NCI-H2107 (cell line): ENCODE data around the gene ADARB2.
A peak's percentile ranks its signal among the peaks of the same experiment; 100 is the strongest.

Source experiments
- DNase-seq: peaks from one replicate; lab custom pipeline; 2025; lab: John Stamatoyannopoulos, UW

ADARB2 gene

DNA sequence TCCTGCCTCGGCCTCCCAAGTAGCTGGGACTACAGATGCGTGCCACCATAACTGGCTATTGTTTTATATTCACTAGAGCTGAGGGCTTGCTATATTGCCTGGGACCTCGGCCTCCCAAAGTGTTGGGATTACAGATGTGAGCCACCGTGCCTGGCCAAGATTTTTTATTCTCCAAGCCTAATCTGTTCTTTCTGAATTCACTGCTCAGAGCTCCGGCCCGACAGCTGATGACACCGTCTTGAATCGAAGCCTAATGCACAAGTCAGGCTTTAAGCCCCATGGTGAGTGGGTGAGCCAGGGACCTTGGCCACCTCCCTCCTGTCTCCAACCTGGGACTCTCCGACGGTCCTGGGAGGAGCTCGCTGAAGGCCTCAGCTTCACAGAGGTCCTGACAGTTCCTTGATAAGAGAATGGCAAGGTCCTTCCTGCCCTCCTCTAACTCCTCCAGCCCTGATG, 342.3 kb downstream of the ADARB2 start:
- DNase-seq, result no peak

DNA sequence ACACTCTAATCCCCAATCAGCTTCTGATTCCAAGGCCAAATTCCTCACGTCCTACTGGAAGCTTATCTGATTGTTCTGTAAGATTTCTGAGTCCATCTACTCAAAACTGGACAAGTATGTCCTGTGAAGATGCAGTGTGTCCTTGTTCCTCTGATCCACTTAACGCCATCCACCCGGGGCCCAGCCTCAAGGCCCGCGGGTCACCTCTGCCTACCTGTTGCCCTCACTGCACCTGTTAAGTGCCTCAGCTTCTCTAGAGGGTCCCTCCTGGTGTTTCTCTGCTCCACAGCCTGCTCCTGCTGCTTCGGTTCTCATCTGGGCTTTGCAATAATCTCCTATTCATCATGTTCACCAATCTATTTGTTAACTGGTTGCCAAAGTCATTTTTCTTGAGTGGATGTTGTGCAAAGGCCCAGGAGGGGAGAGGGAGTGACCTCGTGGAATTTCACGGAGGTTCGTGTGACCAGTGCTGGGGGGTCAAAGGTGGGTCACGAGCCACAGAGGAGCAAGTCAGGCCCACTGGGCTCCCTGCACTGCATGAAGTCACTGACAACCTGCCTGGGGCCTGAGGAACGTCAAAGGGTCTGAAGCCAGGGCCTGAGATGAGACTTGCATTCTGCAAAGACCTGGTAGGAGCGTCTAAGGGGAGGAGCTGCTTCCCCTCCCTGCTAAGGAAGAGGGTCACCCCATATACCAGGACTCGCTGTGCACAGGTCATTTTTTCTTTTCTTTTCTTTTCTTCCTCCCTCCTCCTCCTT, 343.0 kb downstream of the ADARB2 start:
- no peak for DNase-seq

DNA sequence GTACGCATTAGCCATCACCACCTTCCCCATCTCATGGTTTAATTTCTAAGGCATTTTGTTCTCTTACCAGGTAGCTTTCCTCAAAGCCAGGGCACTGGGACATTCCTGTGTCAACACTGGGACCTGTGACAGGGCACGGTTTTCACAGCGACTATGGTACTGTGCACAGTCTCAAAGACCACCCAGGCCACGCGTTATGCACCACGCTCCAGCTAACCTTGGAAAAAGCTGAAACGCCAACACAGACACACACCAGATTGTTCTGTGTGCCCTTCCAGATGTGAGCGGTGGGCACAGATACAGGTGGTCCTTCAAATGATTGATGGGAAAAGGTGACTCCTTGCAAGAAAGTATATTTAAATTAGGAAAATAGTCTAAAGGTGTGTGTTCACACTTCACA, 343.8 kb downstream of the ADARB2 start:
- DNase-seq, result no peak

DNA sequence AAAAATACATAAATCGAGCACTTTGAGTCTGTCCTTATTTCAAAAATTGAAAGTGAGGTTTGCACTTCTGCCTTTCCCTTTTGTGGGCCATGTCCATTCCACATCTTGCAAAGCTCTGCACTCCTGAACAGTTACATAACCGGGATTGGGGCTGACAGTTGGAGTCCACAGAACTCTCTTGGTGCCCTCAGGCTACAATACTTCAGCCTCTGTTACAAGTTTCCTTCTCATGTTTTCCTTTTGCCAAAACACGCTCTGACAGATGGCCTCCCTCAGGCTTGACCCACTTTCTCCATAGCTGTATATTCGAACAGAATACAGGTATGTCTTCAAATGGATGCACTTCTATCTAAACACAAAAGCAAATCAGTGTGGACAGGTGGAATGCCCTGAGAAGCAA, 345.2 kb downstream of the ADARB2 start:
- no peak for DNase-seq

DNA sequence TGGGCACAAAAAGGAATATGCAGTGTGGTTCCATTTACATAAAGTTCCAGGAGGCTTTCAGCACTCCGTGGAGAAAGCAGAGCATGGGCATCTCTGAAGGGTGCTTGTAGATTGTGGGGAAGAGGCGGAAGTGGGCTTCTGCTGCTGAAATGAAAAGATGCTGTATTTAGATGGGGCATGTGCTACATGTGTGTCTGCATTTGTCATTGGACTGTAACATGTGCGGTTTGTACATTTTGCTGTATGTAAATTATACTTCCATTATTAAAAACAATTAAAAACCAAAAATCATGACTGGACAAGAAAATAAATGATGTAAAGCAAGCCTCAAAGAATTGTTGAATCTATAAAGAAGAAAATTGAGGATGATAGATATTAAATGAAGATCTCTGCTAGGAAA, 347.1 kb downstream of the ADARB2 start:
- no peak for DNase-seq

DNA sequence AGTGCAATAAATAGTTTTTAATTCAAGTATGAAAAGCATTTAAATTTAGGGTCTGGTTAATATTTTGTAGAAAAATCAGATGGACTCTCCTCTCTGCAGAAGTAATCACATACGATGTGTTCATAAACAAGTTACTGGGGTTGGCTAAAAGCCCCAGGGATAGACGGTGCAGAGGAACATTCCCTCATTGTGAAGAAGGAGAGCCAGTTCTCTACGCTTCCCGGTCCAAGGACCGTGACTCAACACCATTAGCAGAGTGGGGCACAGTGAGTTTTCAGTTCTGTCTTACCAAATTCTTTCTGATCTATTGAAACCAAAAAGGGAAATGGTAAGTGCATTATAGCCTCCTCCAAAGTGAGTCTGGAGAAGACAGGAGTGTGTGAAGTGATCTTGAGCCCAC, 353.3 kb downstream of the ADARB2 start:
- DNase-seq, result no peak

DNA sequence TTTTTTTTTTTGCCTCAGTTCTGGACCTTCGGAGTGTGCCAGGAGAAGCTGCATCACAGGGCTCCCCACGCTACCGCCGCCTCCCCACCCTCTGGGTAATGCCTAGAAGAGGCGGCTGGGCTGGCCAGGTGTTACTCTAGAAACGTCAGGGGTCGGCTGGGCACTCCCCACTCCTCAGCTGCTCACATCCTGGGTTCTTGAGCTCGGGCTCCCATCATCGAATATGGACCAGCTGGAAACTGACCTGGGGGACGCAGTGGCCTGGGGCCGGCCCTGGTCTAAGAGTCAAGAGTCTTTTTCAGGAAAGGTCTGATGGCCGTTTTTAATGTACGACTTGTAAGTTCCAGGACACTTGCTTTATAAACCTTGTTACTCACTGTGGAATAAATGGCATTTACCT, 354.6 kb downstream of the ADARB2 start:
- no peak for DNase-seq

DNA sequence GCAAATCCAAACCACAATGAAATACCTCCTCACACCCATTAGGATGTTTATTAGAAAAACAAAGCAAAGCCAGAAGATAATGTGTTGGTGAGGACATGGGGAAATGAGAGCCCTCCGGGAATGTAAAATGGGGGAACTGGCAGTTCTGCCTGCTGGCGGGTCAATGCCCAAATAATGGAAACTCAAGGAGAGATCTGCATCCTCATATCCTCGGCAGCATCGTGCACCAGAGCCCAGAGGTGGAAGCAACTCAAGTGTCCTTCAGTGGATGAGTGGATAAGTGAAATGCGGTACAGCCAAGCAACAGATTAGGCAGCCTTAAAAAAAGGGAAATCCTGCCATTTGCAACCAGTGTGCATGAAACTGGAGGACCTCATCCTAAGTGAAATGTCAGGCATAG, 356.0 kb downstream of the ADARB2 start:
- DNase-seq, result peak; percentile 4

DNA sequence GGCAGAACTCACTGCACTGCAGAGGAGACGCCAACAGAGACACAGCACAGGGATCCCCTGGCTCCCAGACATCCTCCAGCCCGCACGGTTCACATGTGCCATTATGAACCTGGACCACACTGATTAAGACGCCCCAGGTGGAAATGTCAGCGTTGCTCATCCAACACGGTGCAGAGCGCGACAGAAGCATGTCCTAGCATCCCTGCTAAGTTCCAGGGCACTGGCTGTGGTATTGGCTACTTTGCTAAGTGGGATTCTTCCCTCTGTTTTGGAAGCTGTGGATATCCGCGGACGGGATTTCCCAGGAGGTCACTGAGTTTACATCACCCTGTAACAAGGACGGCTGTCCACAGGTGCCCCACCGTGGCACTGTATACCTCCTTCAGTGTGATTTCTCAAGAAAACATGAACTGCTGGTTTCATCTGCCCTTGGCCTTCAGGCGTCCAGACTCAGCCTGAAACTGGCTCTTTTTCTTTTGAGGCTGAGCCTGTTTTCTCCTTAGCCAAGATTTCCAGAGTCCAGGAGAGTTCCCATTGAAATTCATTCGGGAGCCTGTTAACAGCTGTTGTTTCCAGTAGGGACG, 357.1 kb downstream of the ADARB2 start:
- DNase-seq, result no peak

DNA sequence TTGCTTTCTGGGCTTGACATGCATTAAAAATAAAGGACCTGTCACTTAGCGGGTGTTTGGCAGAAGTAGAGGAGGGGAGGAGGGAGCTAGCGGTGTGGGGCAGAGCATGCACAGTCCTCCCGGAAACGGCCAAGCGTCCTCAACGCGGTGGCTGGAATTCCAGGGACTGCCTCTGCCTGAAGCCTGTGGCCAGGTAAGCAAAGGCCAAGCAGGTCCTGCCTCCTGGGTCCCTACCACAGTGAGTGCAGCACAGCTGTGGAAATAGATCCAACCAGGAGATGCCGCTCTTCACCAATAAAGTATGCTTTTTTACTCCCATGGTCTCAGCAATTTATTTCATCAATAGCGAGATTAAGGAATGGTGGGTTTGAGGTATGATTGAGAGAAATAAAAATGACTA, 357.7 kb downstream of the ADARB2 start:
- no peak for DNase-seq

DNA sequence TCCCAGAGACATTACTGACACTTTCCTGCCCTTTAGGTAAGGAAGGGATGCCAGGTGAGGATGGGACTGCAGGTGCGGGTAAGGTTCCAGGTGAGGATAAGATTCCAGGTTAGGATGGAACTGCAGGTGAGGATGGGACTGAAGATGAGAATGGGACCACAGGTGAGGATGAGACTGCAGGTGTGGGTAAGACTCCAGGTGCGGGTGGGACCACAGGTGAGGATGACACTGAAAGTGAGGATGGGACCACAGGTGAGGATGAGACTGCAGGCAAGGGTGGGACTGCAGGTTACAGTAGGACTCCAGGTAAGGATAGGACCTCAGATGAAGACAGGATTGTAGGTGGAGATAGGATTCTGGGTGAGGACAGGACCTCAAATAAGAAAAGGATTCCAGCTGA, 358.9 kb downstream of the ADARB2 start:
- no peak for DNase-seq

DNA sequence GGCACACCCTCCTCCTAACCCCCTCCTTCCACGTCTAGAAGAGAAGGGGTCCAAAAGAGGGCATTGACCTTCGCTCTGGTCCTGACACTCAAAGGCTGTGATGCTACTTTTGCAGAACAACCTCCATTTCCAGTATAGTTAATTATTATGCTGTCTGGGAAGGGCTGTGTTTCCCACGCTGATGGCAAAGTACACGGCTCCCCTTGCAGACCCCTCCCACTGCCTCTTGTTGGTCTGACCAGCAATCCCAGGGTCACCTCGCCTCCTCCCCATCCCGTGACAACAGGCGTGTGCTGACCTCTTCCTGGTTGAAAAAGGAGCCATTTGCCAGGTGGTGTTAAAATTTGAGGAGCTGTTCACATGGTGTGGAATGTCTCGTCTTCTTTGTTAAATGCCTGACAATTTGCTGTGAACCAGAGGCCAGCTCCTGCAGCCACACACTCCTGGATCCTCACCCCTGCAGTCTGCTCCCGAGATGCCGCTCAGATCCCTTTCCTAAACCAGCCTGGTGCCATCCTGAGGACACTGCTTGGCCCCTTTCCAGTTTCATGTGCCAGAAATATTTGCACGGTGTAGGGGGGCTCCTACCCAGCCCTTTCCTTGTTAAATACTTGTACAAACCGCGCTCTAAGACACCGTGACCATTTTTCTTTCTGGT, 359.5 kb downstream of the ADARB2 start:
- DNase-seq, result no peak

DNA sequence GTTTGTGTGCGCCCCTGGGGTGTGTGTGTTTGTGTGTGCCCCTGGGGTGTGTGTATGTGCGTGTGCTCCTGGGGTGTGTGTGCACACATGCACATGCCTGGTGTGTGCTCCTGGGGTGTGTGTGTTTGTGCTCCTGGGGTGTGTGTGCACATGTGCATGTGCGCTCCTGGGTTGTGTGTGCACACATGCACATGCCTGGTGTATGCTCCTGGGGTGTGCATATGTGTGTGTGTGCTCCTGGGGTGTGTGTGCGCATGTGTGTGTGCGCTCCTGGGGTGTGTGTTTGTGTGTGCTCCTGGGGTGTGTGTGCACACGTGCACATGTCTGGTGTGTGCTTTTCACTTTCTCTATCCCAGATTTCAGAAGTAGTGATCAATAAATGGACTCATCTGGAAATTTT, 360.1 kb downstream of the ADARB2 start:
- DNase-seq, result no peak

DNA sequence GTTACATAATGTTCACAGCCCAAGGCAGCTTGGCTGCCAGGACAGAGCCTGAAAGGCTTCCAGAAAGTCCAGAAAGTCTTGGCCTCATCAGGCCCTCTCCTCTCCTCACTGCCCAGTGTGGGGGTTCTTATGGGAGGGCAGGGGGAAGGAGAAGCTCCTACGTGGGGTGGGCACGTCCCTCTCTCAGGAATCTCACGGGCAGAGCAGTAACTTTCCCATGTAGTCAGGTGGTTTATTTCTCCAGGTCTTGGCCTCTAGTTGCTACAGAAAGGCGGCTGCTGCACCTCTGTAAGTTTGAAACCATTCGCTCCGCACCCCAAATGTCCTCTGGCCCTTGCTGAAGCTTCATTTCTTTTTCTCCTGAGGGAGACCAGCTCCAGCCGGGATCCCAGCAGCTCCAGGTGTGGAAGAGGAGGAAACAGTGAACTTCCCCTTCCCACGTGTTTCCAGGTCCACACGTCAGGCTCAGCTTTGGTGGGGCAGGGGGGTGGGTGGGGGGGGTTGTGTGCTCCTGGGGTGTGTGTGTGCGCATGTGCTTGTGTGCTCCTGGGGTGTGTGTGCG, 360.9 kb downstream of the ADARB2 start:
- DNase-seq, result no peak

DNA sequence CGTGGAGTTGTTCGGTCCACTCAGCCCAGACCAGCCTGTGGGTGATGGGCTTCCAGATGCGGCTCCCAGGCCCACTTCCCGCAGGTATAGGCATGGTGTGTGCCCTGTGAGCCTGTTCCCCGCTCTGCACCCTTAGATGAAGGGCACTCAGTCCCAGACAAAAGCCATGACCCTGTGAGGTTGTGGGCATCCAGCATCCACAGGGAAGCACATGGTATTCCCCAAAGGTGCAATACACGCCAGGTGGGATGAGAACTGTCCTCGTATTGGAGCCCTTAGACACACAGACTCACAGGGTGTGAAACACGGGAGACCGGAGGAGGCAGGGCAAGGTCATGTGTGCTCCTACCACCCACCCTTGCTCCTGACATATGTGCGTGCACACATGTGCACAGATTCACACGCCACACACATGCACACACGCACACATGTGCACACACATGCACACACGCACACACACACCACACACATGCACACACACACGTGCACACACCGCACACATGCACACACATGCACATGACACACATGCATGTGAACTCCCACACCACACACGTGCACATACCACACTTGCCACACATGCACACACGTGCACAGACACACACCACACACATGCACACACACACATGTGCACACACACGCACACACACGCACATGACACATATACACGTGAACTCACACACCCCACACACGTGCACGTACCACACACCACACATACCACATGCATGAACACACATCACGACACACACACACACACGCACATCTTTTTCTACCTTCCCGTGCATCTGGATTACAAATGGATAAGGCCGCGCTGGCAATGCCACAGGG, 361.8 kb downstream of the ADARB2 start:
- DNase-seq, result no peak

DNA sequence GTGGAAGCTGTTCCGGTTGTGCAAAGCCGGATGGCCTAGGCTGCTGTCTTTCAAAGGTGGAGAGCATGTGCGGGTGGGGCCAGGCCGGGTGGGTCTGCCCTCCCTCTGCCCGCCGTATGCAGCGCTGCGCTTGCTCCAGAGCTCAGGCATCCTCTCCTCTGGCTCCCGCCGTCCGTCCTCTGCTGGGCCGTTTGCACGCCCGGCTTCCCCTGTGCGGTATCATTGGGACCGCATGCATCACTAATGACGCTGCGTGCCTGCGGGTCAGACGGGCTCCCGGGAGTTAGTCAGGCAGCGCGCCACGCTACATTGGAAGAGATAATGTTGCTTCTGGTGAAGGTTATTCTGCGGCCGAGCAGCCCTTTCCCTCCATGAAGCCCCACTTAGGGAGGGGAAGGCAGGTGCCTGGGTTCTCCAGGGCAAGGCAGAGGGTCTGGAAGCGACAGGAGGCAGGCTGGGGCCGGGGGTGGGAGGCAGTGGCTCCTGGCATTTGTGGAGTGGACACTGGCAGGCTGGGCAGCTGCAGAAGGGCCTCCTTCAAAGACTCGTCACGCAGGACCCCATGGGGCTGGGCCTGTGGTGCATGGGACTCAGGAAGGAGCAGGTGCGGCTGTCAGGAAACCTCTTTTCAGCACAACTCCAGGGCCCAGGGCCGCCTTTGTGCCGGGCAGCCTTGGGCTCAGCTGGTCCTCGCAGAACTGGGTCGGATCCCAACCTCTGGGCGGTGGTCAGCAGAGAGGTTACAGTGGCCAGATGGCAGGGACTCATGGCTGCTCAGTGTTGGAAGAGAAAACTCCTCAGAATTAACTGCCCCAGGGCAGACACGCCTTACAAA, 362.6 kb downstream of the ADARB2 start:
- DNase-seq, result no peak

DNA sequence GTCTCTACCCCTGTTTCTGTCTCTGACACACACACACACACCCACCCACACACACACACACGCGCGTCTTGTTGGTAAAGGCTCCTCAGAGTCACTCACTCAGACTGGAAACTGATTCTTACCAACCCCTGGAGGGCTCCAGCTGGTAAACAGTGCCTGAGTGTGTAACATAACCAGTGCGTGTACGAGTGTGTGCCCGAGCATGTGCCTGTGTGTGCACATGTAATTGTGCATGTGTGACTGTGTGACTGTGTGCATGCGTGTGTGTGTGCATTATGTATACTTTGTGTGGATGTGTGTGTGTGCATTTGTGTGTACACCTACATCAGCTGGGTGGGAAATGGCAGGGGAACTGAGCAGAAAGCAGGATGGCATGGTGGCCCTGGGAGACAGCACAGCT, 364.0 kb downstream of the ADARB2 start:
- DNase-seq, result no peak

DNA sequence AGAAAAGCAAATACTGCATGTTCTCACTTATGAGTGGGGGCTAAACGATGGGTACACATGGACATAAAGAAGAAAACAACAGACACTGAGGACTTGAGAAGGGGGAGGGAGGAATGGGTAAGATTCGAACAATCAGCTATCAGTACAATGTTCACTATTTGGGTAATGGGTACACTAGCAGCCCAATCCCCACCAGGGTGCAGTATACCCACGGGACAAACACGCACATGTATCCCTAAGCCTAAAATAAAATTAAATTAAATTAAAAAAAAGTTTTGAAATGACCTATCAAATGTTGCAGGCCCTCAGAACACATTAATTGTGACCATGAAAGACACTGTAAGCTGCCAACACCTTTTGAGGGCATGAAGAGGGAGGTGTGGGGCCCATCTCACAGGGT, 365.1 kb downstream of the ADARB2 start:
- no peak for DNase-seq

DNA sequence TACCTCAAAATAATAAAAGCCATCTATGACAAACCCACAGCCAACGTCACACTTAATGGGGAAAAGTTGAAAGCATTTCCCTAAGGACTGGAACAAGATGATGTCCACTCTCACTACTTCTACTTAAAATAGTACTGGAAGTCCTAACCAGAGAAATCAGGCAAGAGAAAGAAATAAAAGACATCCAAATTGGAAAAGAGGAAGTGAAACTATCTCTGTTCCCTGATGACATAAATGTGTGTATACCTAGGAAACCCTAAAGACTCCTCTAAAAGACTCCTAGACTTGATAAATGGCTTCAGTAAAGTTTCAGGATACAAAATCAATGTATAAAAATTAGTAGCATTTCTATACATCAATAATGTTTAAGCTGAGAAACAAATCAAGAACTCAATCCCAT, 367.0 kb downstream of the ADARB2 start:
- DNase-seq, result no peak

DNA sequence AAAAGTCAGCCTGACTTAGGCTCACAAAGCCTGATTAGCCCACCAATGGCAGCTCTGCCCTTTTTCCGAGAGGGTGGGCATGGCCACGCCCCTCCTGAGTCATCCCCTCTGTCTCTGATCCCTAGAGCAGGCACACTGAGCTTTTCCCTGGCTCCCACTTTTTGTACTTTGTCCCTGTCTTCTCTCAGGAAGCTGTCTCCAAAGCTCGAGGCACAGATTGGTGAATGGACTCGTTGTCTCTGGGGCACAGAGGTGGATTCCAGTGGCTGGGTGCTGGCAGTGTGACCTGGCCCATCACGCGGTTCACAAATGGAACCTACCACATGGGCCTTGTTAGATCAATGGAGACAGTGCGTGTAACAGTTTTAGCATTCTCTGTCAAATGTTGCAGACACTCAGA, 367.7 kb downstream of the ADARB2 start:
- DNase-seq, result no peak

DNA sequence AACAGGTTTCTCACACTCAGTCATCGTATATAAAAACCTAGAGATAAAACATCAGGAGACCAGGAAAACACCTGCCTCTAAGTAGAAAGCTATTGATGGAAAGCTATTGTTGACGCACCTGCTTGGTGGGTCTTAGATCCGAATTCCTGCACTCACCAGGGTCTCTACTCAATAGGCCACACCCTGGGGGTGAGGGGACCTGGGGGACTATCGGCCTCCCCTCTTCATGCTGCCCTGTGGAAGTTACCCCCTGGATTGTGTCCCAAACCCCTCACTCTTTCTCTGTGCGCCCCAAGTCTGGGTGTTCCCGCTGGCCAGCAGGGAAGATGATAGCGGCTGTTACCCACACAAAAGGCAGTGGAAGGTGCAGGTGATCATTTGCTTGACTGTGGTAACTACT, 368.1 kb downstream of the ADARB2 start:
- no peak for DNase-seq

DNA sequence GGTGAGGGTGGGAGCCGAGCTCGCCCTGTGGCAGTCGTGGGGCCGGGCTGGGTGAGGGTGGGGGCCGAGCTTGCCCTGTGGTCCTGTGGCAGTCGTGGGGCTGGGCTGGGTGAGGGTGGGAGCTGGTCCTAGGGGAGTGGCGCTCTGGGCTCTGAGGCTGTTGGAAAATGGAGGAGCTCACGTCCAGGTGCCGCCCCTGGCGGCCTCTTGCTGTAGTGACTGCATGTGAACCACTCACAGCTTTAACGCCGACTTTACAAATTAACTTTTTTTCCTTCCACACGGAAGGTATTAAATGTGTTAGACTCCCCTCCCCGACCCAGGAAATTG, 368.5 kb downstream of the ADARB2 start:
- no peak for DNase-seq
